ENCODE data around the gene RALGAPB. TPM values are rescaled to one million over a fixed set of nuclear protein-coding genes. Genes with fewer than 3 reads are reported as not detected.

RALGAPB gene
- total and polyA plus RNA-seq, 4 donors, result 9.0 to 58.5 (median 21.3) TPM

- no peaks in the 10 kb centered on the region for H3K9me3 ChIP-seq (ENCODE audit: control insufficient read depth in 4 of 4, insufficient read depth in 3 of 4, low read length in 3 of 4)
- H3K27me3 ChIP-seq (ENCODE audit: control insufficient read depth in 3 of 3, insufficient read depth in 3 of 3, low read length in 2 of 3), result no peaks in the 10 kb centered on the region
- WGBS, 2 donors, result 83 to 89% methylated on average over 15 of the region's 15 CpGs
- no peak overlapping the region for H3K4me3 ChIP-seq
- ATAC-seq (ENCODE audit: insufficient read depth, low FRiP score) (no peak), DNase-seq (no peak)
- no peak overlapping the region for H3K9ac ChIP-seq (ENCODE audit: insufficient read depth in 1 of 2, low read length in 2 of 2)
- no peaks in the 10 kb centered on the region for H3K4me1 ChIP-seq (ENCODE audit: control insufficient read depth in 5 of 5, insufficient read depth in 5 of 5, low read length in 5 of 5)
- no peak for TF ChIP-seq CTCF (IDR thresholded peaks at IDR 0.05; ENCODE audit: control extremely low read depth, extremely low read depth)
- H3K27ac ChIP-seq (ENCODE audit: low read depth in 1 of 2, low read length in 1 of 2), result no peak overlapping the region
- peaks cover 44 to 83% (median 58%) of the 10 kb centered on the region in 4 donors for H3K36me3 ChIP-seq (ENCODE audit: control insufficient read depth in 4 of 4, insufficient read depth in 4 of 4, low read length in 4 of 4)
Observed at GRCh38 chr20:38426006-38426897, 46.4 kb upstream of the RALGAPB start.

GRCh38 chr20:38427655-38428023 is 45.0 kb upstream of the RALGAPB start:
- peaks cover 0 to 4% (median 0%) of the 10 kb centered on the region in 4 donors for H3K9me3 ChIP-seq (ENCODE audit: control insufficient read depth in 4 of 4, insufficient read depth in 3 of 4, low read length in 3 of 4)
- H3K9ac ChIP-seq (ENCODE audit: insufficient read depth in 1 of 2, low read length in 2 of 2), result no peak overlapping the region
- peaks cover 43 to 82% (median 62%) of the 10 kb centered on the region in 4 donors for H3K36me3 ChIP-seq (ENCODE audit: control insufficient read depth in 4 of 4, insufficient read depth in 4 of 4, low read length in 4 of 4)
- no peak overlapping the region for H3K4me3 ChIP-seq
- TF ChIP-seq CTCF (IDR thresholded peaks at IDR 0.05; ENCODE audit: control extremely low read depth, extremely low read depth), result no peak
- DNase-seq, result no peak
- no peaks in the 10 kb centered on the region for H3K27me3 ChIP-seq (ENCODE audit: control insufficient read depth in 3 of 3, insufficient read depth in 3 of 3, low read length in 2 of 3)
- H3K27ac ChIP-seq (ENCODE audit: low read depth in 1 of 2, low read length in 1 of 2), result no peak overlapping the region
- H3K4me1 ChIP-seq (ENCODE audit: control insufficient read depth in 5 of 5, insufficient read depth in 5 of 5, low read length in 5 of 5), result peaks cover 0 to 2% (median 0%) of the 10 kb centered on the region in 5 donors
- ATAC-seq (ENCODE audit: insufficient read depth, low FRiP score), result no peak
- WGBS, 2 donors, result 89 to 95% methylated on average over 5 of the region's 5 CpGs

- H3K9me3 ChIP-seq (ENCODE audit: control insufficient read depth in 4 of 4, insufficient read depth in 3 of 4, low read length in 3 of 4), result peaks cover 0 to 4% (median 0%) of the 10 kb centered on the region in 4 donors
- peaks cover 40 to 87% (median 68%) of the 10 kb centered on the region in 4 donors for H3K36me3 ChIP-seq (ENCODE audit: control insufficient read depth in 4 of 4, insufficient read depth in 4 of 4, low read length in 4 of 4)
- H3K4me1 ChIP-seq (ENCODE audit: control insufficient read depth in 5 of 5, insufficient read depth in 5 of 5, low read length in 5 of 5), result peaks cover 0 to 6% (median 0%) of the 10 kb centered on the region in 5 donors
- H3K9ac ChIP-seq (ENCODE audit: insufficient read depth in 1 of 2, low read length in 2 of 2), result no peak overlapping the region
- WGBS, 2 donors, result 92% methylated on average over 3 of the region's 3 CpGs
- no peak for TF ChIP-seq CTCF (IDR thresholded peaks at IDR 0.05; ENCODE audit: control extremely low read depth, extremely low read depth)
- no peak for ATAC-seq (ENCODE audit: insufficient read depth, low FRiP score)
- DNase-seq, result no peak
- H3K27ac ChIP-seq (ENCODE audit: low read depth in 1 of 2, low read length in 1 of 2), result no peak overlapping the region
- no peak overlapping the region for H3K4me3 ChIP-seq
- H3K27me3 ChIP-seq (ENCODE audit: control insufficient read depth in 3 of 3, insufficient read depth in 3 of 3, low read length in 2 of 3), result no peaks in the 10 kb centered on the region
Observed at GRCh38 chr20:38428800-38429199, 43.8 kb upstream of the RALGAPB start.

Data from lung (tissue), 12 donors.